GM12878 (cell line): ENCODE results near the gene ASIC4. TPM values are rescaled to one million over a fixed set of nuclear protein-coding genes. Genes with fewer than 3 reads are reported as not detected.
A peak's percentile ranks its signal among the peaks of the same experiment; 100 is the strongest.

Experiments
- ATAC-seq: fragments of 200-7000 bp; cut with Tn5 transposase; 3 replicates; pipeline ENCODE4 v1.9.1; 2020; ENCODE audit warnings: mild to moderate bottlenecking, moderate library complexity
- Bru-seq: library from RNA; stranded (reverse); fragments of 400-500 nt; gene quantifications from one replicate; lab custom pipeline; 2021; lab: Mats Ljungman, UMichigan
- BruChase-seq, 2 experiments: library from RNA; stranded (reverse); fragments of 400-500 nt; gene quantifications; one replicate each; lab custom pipeline; 2021; lab: Mats Ljungman, UMichigan
- BruUV-seq: library from RNA; stranded (reverse); fragments of 400-500 nt; replicated peaks from 2 replicates; lab custom pipeline; 2021; lab: Mats Ljungman, UMichigan
- CTCF ChIA-PET: fragments of 300-600 bp; sonication (Branson Sonifier 250); formaldehyde crosslinking; extraction: SDS; loops from one replicate; lab custom pipeline; 2021; ENCODE audit warnings: inconsistent platforms; lab: Yijun Ruan, JAX
- POLR2A ChIA-PET: fragments of 350-600 bp; formaldehyde crosslinking; extraction: SDS; loops from one replicate; lab custom pipeline; 2021; ENCODE audit warnings: inconsistent platforms; lab: Charles Lee
- RAD21 ChIA-PET: fragments of 300-600 bp; sonication (Branson Sonifier 250); formaldehyde crosslinking; loops from one replicate; lab custom pipeline; 2023; ENCODE audit warnings: antibody characterized with exemption; ENCODE audit not compliant: unreplicated experiment; lab: Charles Lee
- SMC1A ChIA-PET: fragments of 300-600 bp; sonication (Branson Sonifier 250); formaldehyde crosslinking; loops from one replicate; lab custom pipeline; 2023; ENCODE audit not compliant: unreplicated experiment, uncharacterized antibody; lab: Charles Lee
- DNase-seq: peaks from one replicate; pipeline ENCODE4 v3.0.0-alpha.2; 2011; ENCODE audit warnings: low read depth, low spot score
- FAIRE-seq: peaks from 3 replicates; lab custom pipeline; 2011; peaks lifted over from hg19 to GRCh38; lab: Jason Lieb, UNC
- H2AFZ ChIP-seq: 2 replicates; pipeline ENCODE4 v1.6.0; 2011; ENCODE audit warnings: low read depth, low read length, control low read depth; ENCODE audit not compliant: control insufficient read depth
- H3K27ac ChIP-seq: 2 replicates; pipeline ENCODE4 v1.5.1; 2011; ENCODE audit warnings: control low read depth; ENCODE audit not compliant: control insufficient read depth, insufficient read depth
- H3K27me3 ChIP-seq, 2 experiments: replicated peaks in 1 of 2; 2 replicates each; pipeline versions ENCODE4 v1.6.0 to v1.6.1; 2011; ENCODE audit warnings: low read length in 1 of 2; ENCODE audit not compliant: control insufficient read depth in 2 of 2, insufficient read depth in 2 of 2
- H3K36me3 ChIP-seq, 2 experiments: 2 replicates each; pipeline ENCODE4 v1.5.1; 2011; ENCODE audit warnings: low read length in 1 of 2; ENCODE audit not compliant: control insufficient read depth in 2 of 2, insufficient read depth in 2 of 2
- H3K4me1 ChIP-seq: 2 replicates; pipeline ENCODE4 v1.6.1; 2011; ENCODE audit warnings: mild to moderate bottlenecking, low read length, moderate library complexity, mixed read lengths; ENCODE audit not compliant: control insufficient read depth, insufficient read depth
- H3K4me2 ChIP-seq: 2 replicates; pipeline ENCODE4 v1.6.0; 2011; ENCODE audit warnings: control low read depth; ENCODE audit not compliant: control insufficient read depth, insufficient read depth
- H3K4me3 ChIP-seq: fragments of 200-600 bp; sonication (generic); 2 replicates; pipeline ENCODE4 v1.5.1; 2016
- H3K79me2 ChIP-seq: 2 replicates; pipeline ENCODE4 v1.6.0; 2011; ENCODE audit warnings: low read length; ENCODE audit not compliant: control insufficient read depth, insufficient read depth
- H3K9ac ChIP-seq: 2 replicates; pipeline ENCODE4 v1.8.0; 2011; ENCODE audit warnings: low read length, control low read depth, mixed read lengths; ENCODE audit not compliant: control insufficient read depth, insufficient read depth
- H3K9me3 ChIP-seq: replicated peaks from 3 replicates; pipeline ENCODE4 v1.5.1; 2011; ENCODE audit warnings: mild to moderate bottlenecking, low read length; ENCODE audit not compliant: control insufficient read depth, insufficient read depth
- H4K20me1 ChIP-seq: 2 replicates; pipeline ENCODE4 v1.6.0; 2011; ENCODE audit not compliant: control insufficient read depth, insufficient read depth
- CREB1 ChIP-seq: IDR thresholded peaks from 2 replicates; pipeline ENCODE4 v1.6.1; 2012; ENCODE audit warnings: low read depth, mild to moderate bottlenecking, inconsistent platforms
- CREM ChIP-seq: IDR thresholded peaks from 2 replicates; pipeline ENCODE4 v1.6.1; 2014; ENCODE audit warnings: antibody characterized with exemption, low read depth
- HCFC1 ChIP-seq: fragments of 150-350 bp; IDR thresholded peaks from 2 replicates; pipeline ENCODE4 v1.6.1; 2014; ENCODE audit warnings: low read length
- HDAC2 ChIP-seq: fragments of 200-600 bp; sonication (generic); IDR thresholded peaks from 2 replicates; pipeline ENCODE4 v1.6.1; 2017
- IKZF1 ChIP-seq: fragments of 450-650 bp; conservative IDR thresholded peaks from 2 replicates; pipeline ENCODE4 v1.6.1; 2017; ENCODE audit warnings: antibody characterized with exemption, mild to moderate bottlenecking
- MEF2A ChIP-seq: IDR thresholded peaks from 2 replicates; pipeline ENCODE4 v1.6.1; 2011; ENCODE audit warnings: low read depth, mild to moderate bottlenecking, low read length, moderate library complexity; ENCODE audit not compliant: insufficient read depth
- NFYB ChIP-seq: IDR thresholded peaks from 2 replicates; pipeline ENCODE4 v1.6.1; 2011; ENCODE audit warnings: low read depth, mild to moderate bottlenecking, low read length, improper control_type of control experiment, moderate library complexity; ENCODE audit not compliant: insufficient read depth
- SKIL ChIP-seq: fragments of 450-650 bp; IDR thresholded peaks from 2 replicates; pipeline ENCODE4 v1.6.1; 2017; ENCODE audit warnings: mild to moderate bottlenecking, low read depth, inconsistent platforms; ENCODE audit not compliant: poor library complexity, severe bottlenecking
- SMAD1 ChIP-seq: fragments of 450-650 bp; IDR thresholded peaks from 2 replicates; pipeline ENCODE4 v1.6.1; 2018; ENCODE audit warnings: mild to moderate bottlenecking, low read depth; ENCODE audit not compliant: partially characterized antibody
- ZNF622 ChIP-seq: fragments of 450-650 bp; IDR thresholded peaks from 2 replicates; pipeline ENCODE4 v1.6.1; 2017; ENCODE audit warnings: mild to moderate bottlenecking, inconsistent platforms
- WGBS: methylation state at CpG from one replicate; pipeline ENCODE4 v1.1.6; 2016; ENCODE audit warnings: low lambda C conversion rate; ENCODE audit not compliant: insufficient replicate concordance, insufficient coverage; ENCODE audit errors: missing lambda C conversion rate; 5-methylcytosine and 5-hydroxymethylcytosine counted together
- in situ Hi-C: fragments of 300-500 bp; cut with MboI; formaldehyde crosslinking; loops from 9 replicates; pipeline ENCODE4 v1.14.3; 2018; ENCODE audit warnings: mixed read lengths
- intact Hi-C: fragments of 100-400 bp; cut with micrococcal nuclease; formaldehyde crosslinking; loops from one replicate; pipeline ENCODE4 v1.14.2; 2022; ENCODE audit not compliant: unreplicated experiment
- long read RNA-seq, 2 experiments: library from polyadenylated mRNA; unstranded; transcript quantifications; one replicate each; pipeline ENCODE4 v2.0.0, GENCODE V29; 2019 to 2020
- polyA minus RNA-seq, 3 experiments: library from RNA; depleted of rRNA, polyadenylated mRNA; stranded (reverse); fragments of >200 nt; gene quantifications; 2 replicates each; pipeline ENCODE4 v1.2.3, GENCODE V29; 2011
- polyA plus RNA-seq, 11 experiments: library from polyadenylated mRNA; depleted of rRNA in 4 of 11; unstranded in 6 of 11; stranded (reverse) in 5 of 11; fragments of >200 nt; fragmentation: Nextera tagmentation in 4 of 11; fragmentation: Illumina TruSeq in 1 of 11; extraction: Ambion mirVana in 4 of 11; extraction: Trizol in 1 of 11; gene quantifications; 1 replicate in 1 of 11; 2 replicates in 10 of 11; pipeline versions ENCODE4 v1.2.1 to v1.2.3, GENCODE V29; 2011 to 2016; ENCODE audit warnings: inconsistent platforms in 2 of 11, missing spikeins in 2 of 11, low read depth in 1 of 11
- total RNA-seq, 4 experiments: library from RNA; depleted of rRNA in 3 of 4; stranded (reverse); fragments of >200 nt in 3 of 4; fragmentation: Illumina TruSeq in 1 of 4; extraction: Trizol in 1 of 4; gene quantifications; 2 replicates each; pipeline versions ENCODE4 v1.2.1 to v1.2.3, GENCODE V29; 2013 to 2021

Gene ASIC4
- total RNA-seq (2013; cell fraction: nucleolus; rRNA removed): 0.22 and 0.25 TPM in 2 replicates
- total RNA-seq (2014; rRNA removed) (not detected in 2 replicates), total RNA-seq (2014; rRNA removed; fragmentation: Illumina TruSeq; extraction: Trizol) (not detected in 2 replicates), total RNA-seq (2021) (not detected in 2 replicates), polyA plus RNA-seq (2011; rRNA removed) (not detected in 2 replicates), polyA plus RNA-seq (2014; fragmentation: Illumina TruSeq; extraction: Trizol) (0.01 TPM in 1 of 2 replicates, not detected in the other), polyA plus RNA-seq (2014; fragmentation: Nextera tagmentation; extraction: Ambion mirVana) (not detected), polyA plus RNA-seq (2014; rRNA removed) (not detected in 2 replicates), polyA plus RNA-seq (2016; fragmentation: Nextera tagmentation; extraction: Ambion mirVana) (not detected), polyA minus RNA-seq (2011; rRNA and poly(A)+ RNA removed) (not detected in 2 replicates), Bru-seq, nascent RNA (percentile 21 among the genes with signal in this experiment), BruChase-seq, experiment 1, labeled RNA remaining after a 6-hour chase (percentile 18 among the genes with signal in this experiment), BruChase-seq, experiment 2, labeled RNA remaining after a 2-hour chase (percentile 18 among the genes with signal in this experiment)
- not detected for polyA plus RNA-seq (2011; ENCODE audit: low read depth)
- polyA plus RNA-seq (2011; cell fraction: cytosol; rRNA removed): not detected in 2 replicates
- 0.09 and 0.10 TPM in 2 replicates for polyA plus RNA-seq (2011; cell fraction: nucleus; rRNA removed)
- 0.06 and 0.08 TPM in 2 replicates for polyA plus RNA-seq (2012)
- polyA minus RNA-seq (2011; cell fraction: cytosol; rRNA and poly(A)+ RNA removed): not detected in 2 replicates
- 0.10 TPM in 1 of 2 replicates, not detected in the other for polyA minus RNA-seq (2011; cell fraction: nucleus; rRNA and poly(A)+ RNA removed)
- long read RNA-seq, experiment 1: 0 reads
- long read RNA-seq, experiment 2: 0 reads

- FAIRE-seq: no peak
- no peak within 1 kb of the TSS for H3K27ac ChIP-seq
- BruUV-seq: no TSS peak
- no peak within 1 kb of the TSS for H2AFZ ChIP-seq
- DNase-seq: no peak
- no peak for TF ChIP-seq SMAD1
- TF ChIP-seq CREM: no peak
- TF ChIP-seq CREB1: no peak
- no peak for TF ChIP-seq SKIL
- TF ChIP-seq IKZF1: no peak
- no peak for TF ChIP-seq ZNF622
- TF ChIP-seq HDAC2: no peak
- TF ChIP-seq MEF2A: no peak
- no peak for TF ChIP-seq HCFC1
- no peak for TF ChIP-seq NFYB
- H3K4me2 ChIP-seq: no peak within 1 kb of the TSS
- H3K9ac ChIP-seq: no peak within 1 kb of the TSS
- H3K9me3 ChIP-seq: no peaks in the 10 kb centered on the region
- WGBS: 9% methylated on average over 30 of the region's 31 CpGs
- intact Hi-C loops (no loop called here), in situ Hi-C loops (no loop called here)
- H3K4me1 ChIP-seq: no peaks in the 10 kb centered on the region
- ChIA-PET POLR2A (no interaction called here), CTCF (interaction anchor here (1.5 kb wide), 1 partner anchor 19 kb away, joined by 5 read pairs; no protein-coding TSS in a partner anchor), RAD21 (no interaction called here), SMC1A (no interaction called here)
- no peaks in the 10 kb centered on the region for H3K36me3 ChIP-seq
- peaks cover 15 to 17% of the 10 kb centered on the region in 2 experiments; a peak in 3 of 4 replicates for H3K27me3 ChIP-seq
- no peak within 1 kb of the TSS for H3K4me3 ChIP-seq
- H3K79me2 ChIP-seq: no peaks in the 10 kb centered on the region
- no peaks in the 10 kb centered on the region for H4K20me1 ChIP-seq
- ATAC-seq: no peak
Observed at GRCh38 chr2:219514196-219514761, at the start of gene ASIC4. Gene ASIC4, plus strand, starts transcription at chr2:219514482. Its CDS starts 243 bp downstream, at chr2:219514725.
